Mucosa of rectum (tissue), 2 donors: Measurements from ENCODE around the gene CALB2.

Experiments
- H3K27ac ChIP-seq, 2 donors: one replicate each; pipeline ENCODE4 v1.7.0; 2013; ENCODE audit warnings: inconsistent platforms in 2 of 2, low read depth in 2 of 2, low read length in 2 of 2
- H3K27me3 ChIP-seq, 2 donors: one replicate each; pipeline ENCODE4 v1.7.0; 2013; ENCODE audit warnings: low read length in 2 of 2; ENCODE audit not compliant: control insufficient read depth in 2 of 2, insufficient read depth in 2 of 2
- H3K36me3 ChIP-seq, 2 donors: one replicate each; pipeline ENCODE4 v1.7.0; 2013; ENCODE audit warnings: low read length in 2 of 2; ENCODE audit not compliant: control insufficient read depth in 2 of 2, insufficient read depth in 2 of 2
- H3K4me1 ChIP-seq, 2 donors: one replicate each; pipeline ENCODE4 v1.7.0; 2013; ENCODE audit warnings: low read length in 2 of 2, mild to moderate bottlenecking in 1 of 2; ENCODE audit not compliant: control insufficient read depth in 2 of 2, insufficient read depth in 2 of 2
- H3K4me3 ChIP-seq, 2 donors: one replicate each; pipeline ENCODE4 v1.7.0; 2013; ENCODE audit warnings: low read length in 2 of 2
- H3K9ac ChIP-seq, 2 donors: one replicate each; pipeline ENCODE4 v1.7.0; 2013; ENCODE audit warnings: low read length in 2 of 2, low read depth in 1 of 2, mild to moderate bottlenecking in 1 of 2
- H3K9me3 ChIP-seq, 2 donors: one replicate each; pipeline ENCODE4 v1.7.0; 2013; ENCODE audit warnings: low read length in 2 of 2; ENCODE audit not compliant: control insufficient read depth in 2 of 2
- donor health status: healthy.
- donor health status: Normal muscosa, but diverticular disease.

Gene CALB2

DNA sequence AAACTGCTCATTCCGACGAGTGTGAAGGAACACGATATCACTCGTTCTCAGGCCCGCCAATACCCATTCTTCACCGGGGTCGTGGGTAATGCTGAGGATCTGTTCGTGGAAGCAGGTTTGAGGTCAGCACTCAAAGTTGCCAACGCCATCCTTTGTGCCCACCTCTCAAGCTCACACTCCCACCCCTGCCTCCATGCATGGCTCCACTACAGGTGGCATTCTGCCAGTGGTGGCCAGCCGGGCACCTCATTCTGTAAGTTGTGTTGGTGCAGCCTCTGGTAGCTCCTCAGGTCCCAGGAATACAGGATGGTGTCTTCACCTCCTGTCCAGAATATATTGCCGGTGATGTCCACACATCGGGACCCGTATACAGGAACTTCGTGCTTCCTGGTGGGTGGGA lies 72.7 kb downstream of the CALB2 start:
- H3K4me1 ChIP-seq, result no peaks in the 10 kb centered on the region
- H3K4me3 ChIP-seq, result no peak overlapping the region
- peaks cover 0 to 5% of the 10 kb centered on the region in 2 donors for H3K27me3 ChIP-seq
- H3K9ac ChIP-seq, result no peak overlapping the region
- peaks cover 0 to 2% of the 10 kb centered on the region in 2 donors for H3K9me3 ChIP-seq
- H3K36me3 ChIP-seq, result no peaks in the 10 kb centered on the region
- H3K27ac ChIP-seq, result no peak overlapping the region

DNA sequence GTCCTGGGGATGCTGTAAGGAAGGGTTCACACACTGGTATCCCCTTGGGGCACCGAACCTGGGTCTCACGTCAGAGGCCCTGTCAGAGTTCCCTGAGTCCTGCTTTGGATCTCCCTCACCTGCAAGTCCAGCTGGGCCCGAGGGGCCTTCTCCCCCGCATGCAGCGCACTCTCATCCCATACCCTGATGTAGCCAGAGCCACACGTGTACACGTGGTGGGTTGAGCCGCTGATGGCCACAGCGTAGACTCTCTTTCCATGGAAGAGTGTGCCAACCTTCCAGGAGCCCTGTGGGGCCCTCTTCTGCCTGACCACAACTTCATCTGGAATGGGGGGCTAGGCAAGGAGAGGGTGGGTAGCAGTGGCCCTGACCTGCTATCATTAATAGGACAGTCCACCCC lies 73.5 kb downstream of the CALB2 start:
- Histone ChIP-seq H3K4me3 (no peak overlapping the region), H3K4me1 (no peaks in the 10 kb centered on the region), H3K36me3 (no peaks in the 10 kb centered on the region), H3K27me3 (no peaks in the 10 kb centered on the region), H3K27ac (no peak overlapping the region), H3K9me3 (peaks cover 0 to 2% of the 10 kb centered on the region in 2 donors), H3K9ac (no peak overlapping the region)

DNA sequence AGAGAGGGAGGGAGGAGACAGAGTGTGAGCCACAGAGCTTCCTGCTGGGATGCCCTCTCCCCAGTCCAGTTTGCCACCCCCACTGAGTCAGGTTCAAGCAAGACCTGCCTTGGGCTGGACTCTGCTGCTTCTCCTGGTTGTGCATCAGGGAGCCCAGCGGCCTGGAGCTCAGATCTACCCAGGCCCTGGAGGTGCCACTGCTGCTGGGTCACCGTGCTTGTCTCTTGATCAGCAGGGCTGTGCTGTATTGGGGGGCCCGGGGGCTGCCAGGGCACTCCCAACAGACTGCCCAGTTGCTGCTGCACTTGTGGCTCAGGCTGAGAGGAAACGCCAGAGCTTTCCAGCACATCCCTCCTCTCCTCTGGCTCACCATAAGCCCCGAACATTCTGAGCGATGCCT lies 74.4 kb downstream of the CALB2 start:
- Histone ChIP-seq H3K4me1 (no peaks in the 10 kb centered on the region), H3K27ac (no peak overlapping the region), H3K27me3 (no peaks in the 10 kb centered on the region), H3K4me3 (no peak overlapping the region), H3K36me3 (no peaks in the 10 kb centered on the region), H3K9me3 (no peaks in the 10 kb centered on the region), H3K9ac (no peak overlapping the region)

DNA sequence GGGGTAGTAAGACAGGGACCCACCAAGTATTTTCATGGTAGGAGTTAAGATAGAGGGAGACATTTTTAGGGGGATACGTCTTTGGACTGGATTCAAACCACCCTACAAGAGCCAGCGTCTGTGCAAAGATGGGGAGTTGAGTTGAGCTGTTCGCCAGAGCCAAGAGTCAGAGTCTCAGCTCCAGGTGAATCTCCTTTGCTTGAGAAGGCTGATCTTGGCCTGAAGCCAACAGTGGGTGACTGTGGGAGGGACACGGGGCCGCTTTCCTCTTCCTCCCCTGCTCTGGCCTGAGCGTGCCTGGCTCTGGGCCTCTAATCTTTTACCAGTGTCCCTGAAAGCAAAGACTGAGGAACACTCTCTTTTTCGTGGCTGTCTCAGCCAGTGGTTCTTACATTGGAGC lies 78.0 kb downstream of the CALB2 start:
- no peak overlapping the region for H3K4me3 ChIP-seq
- no peaks in the 10 kb centered on the region for H3K36me3 ChIP-seq
- no peaks in the 10 kb centered on the region for H3K27me3 ChIP-seq
- H3K27ac ChIP-seq, result no peak overlapping the region
- H3K9ac ChIP-seq, result no peak overlapping the region
- H3K4me1 ChIP-seq, result no peaks in the 10 kb centered on the region
- H3K9me3 ChIP-seq, result no peaks in the 10 kb centered on the region

DNA sequence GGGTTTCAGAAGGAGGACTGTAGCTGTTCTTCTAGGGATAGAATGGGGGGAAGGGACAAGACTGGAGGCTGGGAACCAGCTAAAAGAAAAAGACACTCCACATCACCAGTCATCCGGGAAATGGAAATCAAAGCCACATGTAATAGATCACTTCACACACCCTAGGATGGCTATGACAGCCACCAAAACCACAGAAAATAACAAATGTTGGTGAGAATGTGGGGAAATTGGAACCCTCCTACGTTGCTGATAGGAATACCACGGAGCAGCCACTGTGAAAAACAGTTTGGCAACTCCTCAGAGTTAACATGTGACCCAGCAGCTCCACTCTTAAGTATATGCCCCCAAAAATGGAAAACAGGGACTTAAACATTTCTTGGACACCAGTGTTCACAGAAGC lies 81.0 kb downstream of the CALB2 start:
- Histone ChIP-seq H3K4me3 (no peak overlapping the region), H3K36me3 (no peaks in the 10 kb centered on the region), H3K27me3 (no peaks in the 10 kb centered on the region), H3K27ac (no peak overlapping the region), H3K9ac (no peak overlapping the region), H3K9me3 (peaks cover 3 to 7% of the 10 kb centered on the region in 2 donors), H3K4me1 (no peaks in the 10 kb centered on the region)
